ENCODE results near the gene ALPI.

The ALPI gene

GRCh38 chr2:232465061-232465460 is 9.1 kb downstream of the ALPI start:
- ATAC-seq, result no peak
- TF ChIP-seq RARB (CRISPR knock-in tag; IDR thresholded peaks at IDR 0.05), result no peak
- TF ChIP-seq ESRRG (CRISPR knock-in tag; IDR thresholded peaks at IDR 0.05), result no peak

GRCh38 chr2:232466221-232466620 is 10.3 kb downstream of the ALPI start:
- no peak for ATAC-seq
- TF ChIP-seq CSDC2 (CRISPR knock-in tag; IDR thresholded peaks at IDR 0.05) (no peak), OSR1 (CRISPR knock-in tag; IDR thresholded peaks at IDR 0.05) (no peak), BACH2 (CRISPR knock-in tag; IDR thresholded peaks at IDR 0.05; ENCODE audit: borderline replicate concordance) (no peak), ZNF70 (CRISPR knock-in tag; IDR thresholded peaks at IDR 0.05) (no peak), CREB5 (CRISPR knock-in tag; IDR thresholded peaks at IDR 0.05; ENCODE audit: low read depth) (no peak), RARB (CRISPR knock-in tag; IDR thresholded peaks at IDR 0.05) (no peak), ZC3H10 (CRISPR knock-in tag; IDR thresholded peaks at IDR 0.05) (no peak), ZNF565 (CRISPR knock-in tag; conservative IDR thresholded peaks at IDR 0.05; ENCODE audit: low read depth) (no peak), GLIS3 (CRISPR knock-in tag; IDR thresholded peaks at IDR 0.05) (no peak), ZFP3 (CRISPR knock-in tag; IDR thresholded peaks at IDR 0.05) (no peak), ZFP30 (CRISPR knock-in tag; IDR thresholded peaks at IDR 0.05) (no peak), SNAI2 (CRISPR knock-in tag; IDR thresholded peaks at IDR 0.05) (no peak)
- TF ChIP-seq, protein P1, sequence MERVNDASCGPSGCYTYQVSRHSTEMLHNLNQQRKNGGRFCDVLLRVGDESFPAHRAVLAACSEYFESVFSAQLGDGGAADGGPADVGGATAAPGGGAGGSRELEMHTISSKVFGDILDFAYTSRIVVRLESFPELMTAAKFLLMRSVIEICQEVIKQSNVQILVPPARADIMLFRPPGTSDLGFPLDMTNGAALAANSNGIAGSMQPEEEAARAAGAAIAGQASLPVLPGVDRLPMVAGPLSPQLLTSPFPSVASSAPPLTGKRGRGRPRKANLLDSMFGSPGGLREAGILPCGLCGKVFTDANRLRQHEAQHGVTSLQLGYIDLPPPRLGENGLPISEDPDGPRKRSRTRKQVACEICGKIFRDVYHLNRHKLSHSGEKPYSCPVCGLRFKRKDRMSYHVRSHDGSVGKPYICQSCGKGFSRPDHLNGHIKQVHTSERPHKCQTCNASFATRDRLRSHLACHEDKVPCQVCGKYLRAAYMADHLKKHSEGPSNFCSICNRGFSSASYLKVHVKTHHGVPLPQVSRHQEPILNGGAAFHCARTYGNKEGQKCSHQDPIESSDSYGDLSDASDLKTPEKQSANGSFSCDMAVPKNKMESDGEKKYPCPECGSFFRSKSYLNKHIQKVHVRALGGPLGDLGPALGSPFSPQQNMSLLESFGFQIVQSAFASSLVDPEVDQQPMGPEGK (CRISPR knock-in tag; IDR thresholded peaks at IDR 0.05; ENCODE audit: borderline replicate concordance), result no peak
- TF ChIP-seq, protein P2, sequence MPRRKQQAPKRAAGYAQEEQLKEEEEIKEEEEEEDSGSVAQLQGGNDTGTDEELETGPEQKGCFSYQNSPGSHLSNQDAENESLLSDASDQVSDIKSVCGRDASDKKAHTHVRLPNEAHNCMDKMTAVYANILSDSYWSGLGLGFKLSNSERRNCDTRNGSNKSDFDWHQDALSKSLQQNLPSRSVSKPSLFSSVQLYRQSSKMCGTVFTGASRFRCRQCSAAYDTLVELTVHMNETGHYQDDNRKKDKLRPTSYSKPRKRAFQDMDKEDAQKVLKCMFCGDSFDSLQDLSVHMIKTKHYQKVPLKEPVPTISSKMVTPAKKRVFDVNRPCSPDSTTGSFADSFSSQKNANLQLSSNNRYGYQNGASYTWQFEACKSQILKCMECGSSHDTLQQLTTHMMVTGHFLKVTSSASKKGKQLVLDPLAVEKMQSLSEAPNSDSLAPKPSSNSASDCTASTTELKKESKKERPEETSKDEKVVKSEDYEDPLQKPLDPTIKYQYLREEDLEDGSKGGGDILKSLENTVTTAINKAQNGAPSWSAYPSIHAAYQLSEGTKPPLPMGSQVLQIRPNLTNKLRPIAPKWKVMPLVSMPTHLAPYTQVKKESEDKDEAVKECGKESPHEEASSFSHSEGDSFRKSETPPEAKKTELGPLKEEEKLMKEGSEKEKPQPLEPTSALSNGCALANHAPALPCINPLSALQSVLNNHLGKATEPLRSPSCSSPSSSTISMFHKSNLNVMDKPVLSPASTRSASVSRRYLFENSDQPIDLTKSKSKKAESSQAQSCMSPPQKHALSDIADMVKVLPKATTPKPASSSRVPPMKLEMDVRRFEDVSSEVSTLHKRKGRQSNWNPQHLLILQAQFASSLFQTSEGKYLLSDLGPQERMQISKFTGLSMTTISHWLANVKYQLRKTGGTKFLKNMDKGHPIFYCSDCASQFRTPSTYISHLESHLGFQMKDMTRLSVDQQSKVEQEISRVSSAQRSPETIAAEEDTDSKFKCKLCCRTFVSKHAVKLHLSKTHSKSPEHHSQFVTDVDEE (CRISPR knock-in tag; IDR thresholded peaks at IDR 0.05), result no peak

DNA sequence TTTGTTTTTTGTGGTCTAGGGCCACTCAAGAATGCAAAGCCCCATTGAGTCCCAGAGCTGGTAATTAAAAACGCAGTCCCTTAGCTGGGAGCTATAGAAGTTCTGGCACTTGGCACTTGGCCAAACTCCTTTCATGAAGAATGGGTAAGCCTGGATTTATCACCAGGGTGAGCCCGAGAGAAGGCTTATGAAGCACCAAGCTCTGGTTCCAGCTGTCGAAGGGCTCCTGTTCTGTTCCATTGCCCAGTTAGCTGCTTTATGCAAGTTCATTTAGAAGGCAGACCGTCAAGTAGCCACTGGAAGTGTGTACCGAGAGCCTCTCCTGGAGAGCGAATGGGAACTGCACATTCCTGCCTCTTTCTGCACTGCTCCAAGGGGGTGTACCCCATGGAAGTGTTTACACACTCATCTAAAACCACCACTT is 17.5 kb downstream of the ALPI start:
- TF ChIP-seq ARNTL (CRISPR knock-in tag; IDR thresholded peaks at IDR 0.05; ENCODE audit: borderline replicate concordance, low read depth) (no peak), CSDC2 (CRISPR knock-in tag; IDR thresholded peaks at IDR 0.05) (no peak), ESRRG (CRISPR knock-in tag; IDR thresholded peaks at IDR 0.05) (no peak), ZC3H10 (CRISPR knock-in tag; IDR thresholded peaks at IDR 0.05) (no peak), BACH2 (CRISPR knock-in tag; IDR thresholded peaks at IDR 0.05; ENCODE audit: borderline replicate concordance) (no peak), ZFP3 (CRISPR knock-in tag; IDR thresholded peaks at IDR 0.05) (no peak), ZNF70 (CRISPR knock-in tag; IDR thresholded peaks at IDR 0.05) (no peak)
- TF ChIP-seq, protein P3, sequence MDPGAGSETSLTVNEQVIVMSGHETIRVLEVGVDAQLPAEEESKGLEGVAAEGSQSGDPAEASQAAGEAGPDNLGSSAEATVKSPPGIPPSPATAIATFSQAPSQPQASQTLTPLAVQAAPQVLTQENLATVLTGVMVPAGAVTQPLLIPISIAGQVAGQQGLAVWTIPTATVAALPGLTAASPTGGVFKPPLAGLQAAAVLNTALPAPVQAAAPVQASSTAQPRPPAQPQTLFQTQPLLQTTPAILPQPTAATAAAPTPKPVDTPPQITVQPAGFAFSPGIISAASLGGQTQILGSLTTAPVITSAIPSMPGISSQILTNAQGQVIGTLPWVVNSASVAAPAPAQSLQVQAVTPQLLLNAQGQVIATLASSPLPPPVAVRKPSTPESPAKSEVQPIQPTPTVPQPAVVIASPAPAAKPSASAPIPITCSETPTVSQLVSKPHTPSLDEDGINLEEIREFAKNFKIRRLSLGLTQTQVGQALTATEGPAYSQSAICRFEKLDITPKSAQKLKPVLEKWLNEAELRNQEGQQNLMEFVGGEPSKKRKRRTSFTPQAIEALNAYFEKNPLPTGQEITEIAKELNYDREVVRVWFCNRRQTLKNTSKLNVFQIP (CRISPR knock-in tag; IDR thresholded peaks at IDR 0.05; ENCODE audit: borderline replicate concordance, low read depth), result no peak
- TF ChIP-seq, protein P4, sequence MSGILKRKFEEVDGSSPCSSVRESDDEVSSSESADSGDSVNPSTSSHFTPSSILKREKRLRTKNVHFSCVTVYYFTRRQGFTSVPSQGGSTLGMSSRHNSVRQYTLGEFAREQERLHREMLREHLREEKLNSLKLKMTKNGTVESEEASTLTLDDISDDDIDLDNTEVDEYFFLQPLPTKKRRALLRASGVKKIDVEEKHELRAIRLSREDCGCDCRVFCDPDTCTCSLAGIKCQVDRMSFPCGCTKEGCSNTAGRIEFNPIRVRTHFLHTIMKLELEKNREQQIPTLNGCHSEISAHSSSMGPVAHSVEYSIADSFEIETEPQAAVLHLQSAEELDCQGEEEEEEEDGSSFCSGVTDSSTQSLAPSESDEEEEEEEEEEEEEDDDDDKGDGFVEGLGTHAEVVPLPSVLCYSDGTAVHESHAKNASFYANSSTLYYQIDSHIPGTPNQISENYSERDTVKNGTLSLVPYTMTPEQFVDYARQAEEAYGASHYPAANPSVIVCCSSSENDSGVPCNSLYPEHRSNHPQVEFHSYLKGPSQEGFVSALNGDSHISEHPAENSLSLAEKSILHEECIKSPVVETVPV (CRISPR knock-in tag; IDR thresholded peaks at IDR 0.05), result no peak
- TF ChIP-seq, protein P2 (CRISPR knock-in tag; IDR thresholded peaks at IDR 0.05), result no peak
- peak; percentile 41 for ATAC-seq
